Right ventricle myocardium superior (tissue), 1 donor: ENCODE data around the gene TMEM120A. TPM values are rescaled to one million over a fixed set of nuclear protein-coding genes. Genes with fewer than 3 reads are reported as not detected.

Source experiments
- ATAC-seq: fragments of 200-7000 bp; cut with Tn5 transposase; one replicate; pipeline ENCODE4 v1.9.1; 2020; ENCODE audit warnings: mild to moderate bottlenecking; ENCODE audit not compliant: poor library complexity
- DNase-seq: peaks from one replicate; pipeline ENCODE4 v3.0.0-alpha.2; 2020
- intact Hi-C: fragments of 100-400 bp; cut with DNase I; formaldehyde crosslinking; loops from one replicate; pipeline ENCODE4 v1.11.2; 2022
- total RNA-seq: library from RNA; stranded (reverse); fragmentation: NEBNext Ultra II Directional; extraction: Animal tissue kit (Norgen Biotek cat#: 25700); gene quantifications from one replicate; pipeline ENCODE4 v1.2.1, GENCODE V29; 2021
- donor health status: DM: no; HTN: yes; CAD: no; lungs with severe emphysema.

TMEM120A gene
- total RNA-seq, 1 donor from 2014 or later: 90.7 TPM

GRCh38 chr7:75984130-75985008 lies 10.0 kb downstream of the TMEM120A start:
- intact Hi-C loops: no loop called here
- ATAC-seq: no peak
- DNase-seq: peak; percentile 38

GRCh38 chr7:75983471-75984129 lies 10.8 kb downstream of the TMEM120A start:
- DNase-seq: peak; percentile 43
- intact Hi-C loops: no loop called here
- no peak for ATAC-seq

GRCh38 chr7:75982306-75983064 lies 11.9 kb downstream of the TMEM120A start:
- intact Hi-C loops: no loop called here
- ATAC-seq (no peak), DNase-seq (peak; percentile 44)

GRCh38 chr7:75981453-75982305 lies 12.7 kb downstream of the TMEM120A start:
- DNase-seq (peak; percentile 43), ATAC-seq (no peak)
- intact Hi-C loops: no loop called here

- ATAC-seq (no peak), DNase-seq (peak; percentile 37)
- intact Hi-C loops: no loop called here
Measured at GRCh38 chr7:75981203-75981452, 13.3 kb downstream of the TMEM120A start.

- intact Hi-C loops: no loop called here
- ATAC-seq (no peak), DNase-seq (peak; percentile 45)
Measured at GRCh38 chr7:75980430-75981202, 13.8 kb downstream of the TMEM120A start.

- intact Hi-C loops: no loop called here
- DNase-seq (peak; percentile 64), ATAC-seq (peak; percentile 9)
Measured at GRCh38 chr7:75979759-75980429, 14.5 kb downstream of the TMEM120A start.

GRCh38 chr7:75977743-75978142 lies 16.7 kb downstream of the TMEM120A start:
- ATAC-seq: peak; percentile 55
- intact Hi-C loops: no loop called here
- peak; percentile 78 for DNase-seq

- ATAC-seq: peak; percentile 71
- DNase-seq: peak; percentile 88
- intact Hi-C loops: no loop called here
Measured at GRCh38 chr7:75971961-75972763, 22.2 kb downstream of the TMEM120A start.

- no peak for DNase-seq
- ATAC-seq: no peak
- intact Hi-C loops: no loop called here
Measured at GRCh38 chr7:75971309-75971960, 23.0 kb downstream of the TMEM120A start.

- ATAC-seq (no peak), DNase-seq (no peak)
- intact Hi-C loops: no loop called here
Measured at GRCh38 chr7:75969704-75970498, 24.5 kb downstream of the TMEM120A start.

- intact Hi-C loops: no loop called here
Measured at GRCh38 chr7:75969182-75969581, 25.2 kb downstream of the TMEM120A start.

GRCh38 chr7:75968561-75969001 lies 25.8 kb downstream of the TMEM120A start:
- ATAC-seq: no peak
- intact Hi-C loops: no loop called here

More at GRCh38 chr7:75969182-75969581, 25.2 kb downstream of the TMEM120A start:
- DNase-seq (no peak), ATAC-seq (no peak)

GRCh38 chr7:75968012-75968411 lies 26.4 kb downstream of the TMEM120A start:
- ATAC-seq: no peak
- intact Hi-C loops: no loop called here
- DNase-seq: no peak

More at GRCh38 chr7:75968561-75969001, 25.8 kb downstream of the TMEM120A start:
- no peak for DNase-seq

GRCh38 chr7:75967487-75967997 lies 26.9 kb downstream of the TMEM120A start:
- DNase-seq: no peak
- intact Hi-C loops: no loop called here
- ATAC-seq: peak; percentile 14
